HG03457 (cell line): ENCODE data around the gene PCF11.

ENCODE experiments used
- ATAC-seq: cut with Tn5 transposase; IDR thresholded peaks from one replicate; pipeline ENCODE4 v1.9.1; 2021; ENCODE audit warnings: moderate number of reproducible peaks; ENCODE audit not compliant: unreplicated experiment

The PCF11 gene

GRCh38 chr11:83153764-83154163 lies 3.2 kb upstream of the PCF11 start:
- no peak for ATAC-seq

GRCh38 chr11:83156144-83156995 lies 561 bp upstream of the PCF11 start:
- peak; percentile 95 for ATAC-seq

DNA sequence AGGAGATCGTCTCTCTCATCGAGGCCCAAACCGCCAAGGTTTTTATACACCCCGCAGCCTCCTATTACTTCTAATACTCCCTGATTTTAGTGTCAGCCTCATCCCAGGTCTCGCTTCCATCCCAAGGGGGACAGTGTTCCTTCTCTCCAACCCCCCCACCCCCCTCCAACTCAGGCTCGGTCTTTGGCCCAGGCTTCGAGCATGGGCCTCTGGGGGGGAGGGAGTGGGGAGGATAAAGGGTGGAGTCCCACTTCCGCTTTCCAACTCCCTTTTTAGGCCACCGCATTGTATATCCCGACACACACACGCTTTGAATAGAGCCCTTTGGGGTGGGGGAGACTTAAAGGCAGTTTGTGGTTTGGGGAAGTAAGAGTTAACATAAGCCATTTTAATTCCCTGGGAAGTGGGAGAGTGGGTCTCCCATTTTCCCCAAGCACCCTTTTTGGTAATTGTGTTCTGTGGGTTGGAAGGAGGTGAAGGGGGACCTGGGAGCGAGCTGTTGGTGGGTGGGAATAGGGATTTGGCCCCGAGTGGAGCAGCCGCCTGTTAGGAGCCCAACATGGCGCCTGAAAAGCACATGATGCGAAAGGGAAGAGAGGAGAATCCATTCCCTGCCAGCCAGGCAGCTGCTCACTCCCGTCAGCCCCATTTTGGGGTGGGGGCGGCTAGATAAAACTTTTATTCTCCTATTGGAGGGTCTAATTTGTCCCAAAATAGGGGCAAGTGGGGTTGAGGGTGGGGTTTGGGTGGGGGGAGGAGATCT lies 844 bp downstream of the PCF11 start:
- no peak for ATAC-seq

DNA sequence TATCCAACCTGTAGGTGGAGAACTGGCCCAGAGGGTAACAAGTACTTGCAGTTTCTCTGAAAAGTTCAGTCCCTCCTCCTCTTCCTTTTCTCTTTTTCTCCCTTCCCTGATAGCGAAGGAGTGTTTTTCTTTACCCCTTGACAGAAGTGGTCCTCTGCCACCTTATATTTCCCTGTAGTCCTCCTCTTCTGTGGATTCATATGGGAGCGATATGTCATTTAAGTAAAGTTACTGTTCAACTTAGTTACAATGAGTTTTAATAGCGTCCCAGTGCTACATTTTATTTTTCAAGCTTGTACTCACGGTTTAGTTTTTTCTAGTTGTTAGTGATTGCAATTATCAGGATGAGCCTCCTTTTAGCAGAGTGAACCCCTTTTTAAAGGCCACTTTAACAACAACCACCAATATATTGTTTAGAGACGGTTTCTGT lies 1.4 kb downstream of the PCF11 start:
- ATAC-seq = no peak

DNA sequence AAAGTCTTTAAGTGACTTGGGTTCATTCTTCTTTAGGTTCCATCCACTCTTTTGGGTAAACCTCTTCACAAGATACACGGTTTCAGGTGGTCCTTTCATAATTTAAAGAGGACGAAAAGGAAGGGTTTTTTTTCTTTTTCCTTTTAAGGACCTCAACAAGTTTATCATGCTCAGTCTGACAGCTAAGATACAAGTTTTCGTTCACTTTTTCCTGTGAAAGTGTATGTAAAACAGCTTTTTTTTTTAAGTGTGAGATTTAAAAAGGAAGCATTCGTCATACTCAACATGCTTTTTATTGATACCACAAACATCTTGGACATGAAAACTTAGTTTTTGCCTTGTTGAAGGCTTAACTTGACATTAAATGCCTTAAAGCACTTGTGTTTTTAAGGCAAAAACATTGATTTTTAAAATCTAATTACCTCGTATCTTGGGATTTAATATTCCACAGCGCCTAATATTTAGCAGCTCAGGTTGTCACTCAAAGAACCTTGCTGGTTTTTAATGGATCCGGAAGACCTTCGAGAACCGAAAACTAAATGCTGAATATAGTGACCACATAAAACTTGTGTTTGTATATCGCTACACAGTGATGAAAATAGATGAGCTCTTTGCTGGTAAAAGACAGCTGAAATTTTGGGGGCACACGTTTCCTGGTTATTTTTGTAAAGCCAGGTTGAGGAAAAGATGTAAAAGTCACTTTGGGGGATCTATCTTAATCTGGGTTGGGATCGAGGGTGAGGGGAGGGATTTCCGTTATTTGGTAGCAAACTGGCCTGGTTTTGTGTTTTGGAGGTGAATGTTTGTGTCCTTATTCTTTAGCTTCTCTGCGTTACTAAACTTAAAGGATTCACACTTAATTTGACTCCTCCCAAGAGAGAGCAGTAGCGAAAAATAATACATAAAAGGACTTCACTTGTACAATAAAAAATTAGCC lies 2.3 kb downstream of the PCF11 start:
- no peak for ATAC-seq

GRCh38 chr11:83159902-83160865 lies 3.3 kb downstream of the PCF11 start:
- no peak for ATAC-seq

DNA sequence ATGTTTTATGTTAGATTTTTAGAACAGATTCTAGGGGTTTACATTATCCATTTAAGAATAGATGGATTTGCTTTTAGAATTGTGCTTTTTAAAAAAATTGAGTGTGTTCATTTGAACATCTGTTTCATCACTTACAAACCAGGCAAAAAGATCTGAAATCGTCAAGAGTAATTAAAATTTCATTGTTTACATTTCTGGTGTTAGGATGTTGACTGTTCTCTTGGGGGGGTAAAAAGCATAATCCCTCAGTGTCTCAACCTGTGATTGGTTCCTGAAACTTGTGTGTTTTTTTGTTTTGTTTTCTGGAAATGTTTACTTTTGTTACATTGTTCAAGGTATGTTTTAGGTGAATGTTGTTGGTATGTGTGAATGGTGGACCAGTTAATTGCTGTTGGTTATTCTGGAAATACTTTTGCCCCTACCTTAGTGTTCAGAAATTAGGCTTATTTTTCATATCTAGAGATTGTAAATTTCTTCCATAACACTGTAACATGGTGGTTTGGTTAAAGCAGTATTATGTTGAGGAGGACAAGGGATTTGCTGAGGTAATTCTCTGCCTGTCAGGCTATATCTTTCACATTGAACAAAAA lies 4.8 kb downstream of the PCF11 start:
- ATAC-seq = no peak

GRCh38 chr11:83162377-83162776 lies 5.4 kb downstream of the PCF11 start:
- peak; percentile 39 for ATAC-seq

- no peak for ATAC-seq
These were observed 9.4 kb downstream of the PCF11 start for GRCh38 chr11:83166193-83166866.

DNA sequence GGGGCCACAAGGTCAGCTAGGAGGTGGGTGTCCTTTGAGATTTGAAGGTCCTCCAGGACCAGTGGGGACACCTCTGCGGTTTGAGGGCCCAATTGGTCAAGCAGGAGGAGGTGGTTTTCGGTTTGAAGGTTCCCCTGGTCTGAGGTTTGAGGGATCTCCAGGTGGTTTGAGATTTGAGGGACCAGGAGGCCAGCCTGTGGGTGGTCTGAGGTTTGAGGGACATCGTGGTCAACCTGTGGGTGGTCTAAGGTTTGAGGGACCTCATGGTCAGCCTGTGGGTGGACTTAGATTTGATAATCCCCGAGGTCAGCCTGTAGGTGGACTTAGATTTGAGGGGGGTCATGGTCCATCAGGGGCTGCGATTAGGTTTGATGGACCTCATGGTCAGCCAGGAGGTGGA lies 11.8 kb downstream of the PCF11 start:
- no peak for ATAC-seq

GRCh38 chr11:83170865-83171264 lies 13.9 kb downstream of the PCF11 start:
- ATAC-seq = no peak

DNA sequence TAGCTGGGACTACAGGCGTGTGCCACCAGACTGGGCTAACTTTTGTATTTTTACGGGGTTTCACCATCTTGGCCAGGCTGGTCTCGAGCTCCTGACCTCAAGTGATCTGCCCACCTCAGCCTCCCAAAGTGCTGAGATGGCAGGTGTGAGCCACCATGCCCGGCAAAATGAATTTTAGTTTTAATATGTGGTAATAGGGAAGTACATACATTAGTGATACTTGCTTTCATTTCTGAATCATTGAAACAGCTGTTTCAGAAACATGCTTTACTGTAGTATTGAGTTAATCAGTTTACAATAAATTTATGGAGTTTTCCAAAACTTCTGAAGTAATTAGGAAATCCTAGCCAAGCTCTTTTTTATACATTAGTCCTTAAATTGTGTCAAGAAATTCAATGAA lies 15.6 kb downstream of the PCF11 start:
- ATAC-seq = no peak

- ATAC-seq = no peak
These were observed 17.1 kb downstream of the PCF11 start for GRCh38 chr11:83174008-83174407.

- no peak for ATAC-seq
These were observed 18.9 kb downstream of the PCF11 start for GRCh38 chr11:83175815-83176214.

GRCh38 chr11:83181815-83182214 lies 24.9 kb downstream of the PCF11 start:
- no peak for ATAC-seq

DNA sequence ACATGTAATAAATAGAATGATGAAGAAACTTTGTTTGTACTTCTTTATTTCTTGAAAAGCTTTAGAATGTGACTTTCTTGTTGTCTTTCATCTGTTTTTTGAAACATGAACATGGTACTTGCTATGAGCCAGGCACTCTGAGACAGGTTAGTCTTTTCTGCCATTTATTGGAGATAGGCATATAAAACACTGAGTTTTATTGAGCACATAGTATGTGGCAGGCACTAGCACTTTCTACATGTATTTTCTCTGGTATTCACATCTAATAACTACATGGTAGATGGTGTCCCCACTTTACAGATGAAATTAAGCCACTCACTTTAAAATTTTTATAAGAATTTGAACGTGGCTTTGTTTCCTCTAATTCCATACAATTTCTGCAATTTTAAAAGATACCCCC lies 28.8 kb downstream of the PCF11 start:
- ATAC-seq = no peak

DNA sequence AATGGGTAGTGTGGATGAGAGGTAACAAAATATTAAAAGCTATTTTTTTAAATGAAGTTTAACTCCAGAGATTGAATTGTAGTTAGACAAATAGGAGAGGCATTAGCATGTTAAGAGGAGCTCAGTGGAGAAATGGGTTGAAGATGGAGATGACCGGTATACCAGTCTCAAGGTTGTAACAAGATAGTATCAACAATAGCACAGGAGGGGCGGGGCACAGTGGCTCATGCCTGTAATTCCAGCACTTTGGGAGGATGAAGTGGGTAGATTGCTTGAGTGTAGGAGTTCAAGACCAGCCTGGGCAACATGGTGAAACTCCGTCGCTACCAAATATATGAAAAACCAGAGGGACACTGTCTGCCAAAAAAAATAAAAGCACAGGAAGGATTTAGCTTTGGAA lies 30.5 kb downstream of the PCF11 start:
- no peak for ATAC-seq

DNA sequence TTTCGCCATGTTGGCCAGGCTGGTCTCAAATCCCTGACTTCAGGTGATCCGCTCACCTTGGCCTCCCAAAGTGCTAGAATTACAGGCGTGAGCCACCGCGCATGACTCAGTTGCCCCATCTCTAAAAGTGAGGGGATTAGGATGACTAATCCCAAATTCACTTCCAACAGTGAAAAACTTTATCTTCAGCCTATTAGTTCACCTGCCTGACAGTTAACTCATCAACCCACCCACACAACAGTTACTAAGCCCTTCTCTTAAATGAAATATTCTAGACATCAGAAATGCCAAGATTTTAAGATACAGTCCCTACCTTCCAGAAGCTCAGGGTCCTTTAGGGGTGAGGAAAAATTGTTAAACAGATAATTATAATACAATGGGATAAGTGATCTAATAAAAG lies 34.6 kb downstream of the PCF11 start:
- ATAC-seq = no peak

- no peak for ATAC-seq
These were observed 35.1 kb downstream of the PCF11 start for GRCh38 chr11:83191986-83192385.
